Measurements from ENCODE around the gene MTURN.

MTURN gene

GRCh38 chr7:30199271-30199670 lies 64.5 kb downstream of the MTURN start:
- Histone ChIP-seq H3K27ac (ENCODE audit: low read depth, low read length) (no peak overlapping the region), H4K20me1 (ENCODE audit: low read depth, low read length) (no peaks in the 10 kb centered on the region), H3K9me3 (ENCODE audit: insufficient read depth, low read length) (peaks cover 44% of the 10 kb centered on the region; the same call in 1 of the 2 replicates), H3K27me3 (ENCODE audit: low read length) (no peaks in the 10 kb centered on the region), H3K9me2 (replicated peaks; ENCODE audit: insufficient read depth, low read length) (no peaks in the 10 kb centered on the region), H3K4me2 (ENCODE audit: low read depth, low read length, poor library complexity, severe bottlenecking) (no peak overlapping the region), H3K4me3 (ENCODE audit: insufficient read depth, low read length, poor library complexity, severe bottlenecking) (no peak overlapping the region), H3F3A (ENCODE audit: insufficient read depth) (peaks cover 4% of the 10 kb centered on the region; the same call in 1 of the 2 replicates), H3K36me3 (ENCODE audit: low read length) (peaks cover 9% of the 10 kb centered on the region; the same call in 1 of the 2 replicates), H2AFZ (ENCODE audit: low read depth, low read length, severe bottlenecking) (no peak overlapping the region), H3K79me2 (ENCODE audit: insufficient read depth, low read length) (no peaks in the 10 kb centered on the region), H3K9ac (ENCODE audit: low read length) (no peak overlapping the region)
- TF ChIP-seq, protein P1, sequence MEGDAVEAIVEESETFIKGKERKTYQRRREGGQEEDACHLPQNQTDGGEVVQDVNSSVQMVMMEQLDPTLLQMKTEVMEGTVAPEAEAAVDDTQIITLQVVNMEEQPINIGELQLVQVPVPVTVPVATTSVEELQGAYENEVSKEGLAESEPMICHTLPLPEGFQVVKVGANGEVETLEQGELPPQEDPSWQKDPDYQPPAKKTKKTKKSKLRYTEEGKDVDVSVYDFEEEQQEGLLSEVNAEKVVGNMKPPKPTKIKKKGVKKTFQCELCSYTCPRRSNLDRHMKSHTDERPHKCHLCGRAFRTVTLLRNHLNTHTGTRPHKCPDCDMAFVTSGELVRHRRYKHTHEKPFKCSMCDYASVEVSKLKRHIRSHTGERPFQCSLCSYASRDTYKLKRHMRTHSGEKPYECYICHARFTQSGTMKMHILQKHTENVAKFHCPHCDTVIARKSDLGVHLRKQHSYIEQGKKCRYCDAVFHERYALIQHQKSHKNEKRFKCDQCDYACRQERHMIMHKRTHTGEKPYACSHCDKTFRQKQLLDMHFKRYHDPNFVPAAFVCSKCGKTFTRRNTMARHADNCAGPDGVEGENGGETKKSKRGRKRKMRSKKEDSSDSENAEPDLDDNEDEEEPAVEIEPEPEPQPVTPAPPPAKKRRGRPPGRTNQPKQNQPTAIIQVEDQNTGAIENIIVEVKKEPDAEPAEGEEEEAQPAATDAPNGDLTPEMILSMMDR (IDR thresholded peaks at IDR 0.05; ENCODE audit: insufficient read depth, low read length, poor library complexity, severe bottlenecking), result no peak
- TF ChIP-seq EZH2phosphoT487 (conservative IDR thresholded peaks at IDR 0.05; ENCODE audit: low read length), result no peak

DNA sequence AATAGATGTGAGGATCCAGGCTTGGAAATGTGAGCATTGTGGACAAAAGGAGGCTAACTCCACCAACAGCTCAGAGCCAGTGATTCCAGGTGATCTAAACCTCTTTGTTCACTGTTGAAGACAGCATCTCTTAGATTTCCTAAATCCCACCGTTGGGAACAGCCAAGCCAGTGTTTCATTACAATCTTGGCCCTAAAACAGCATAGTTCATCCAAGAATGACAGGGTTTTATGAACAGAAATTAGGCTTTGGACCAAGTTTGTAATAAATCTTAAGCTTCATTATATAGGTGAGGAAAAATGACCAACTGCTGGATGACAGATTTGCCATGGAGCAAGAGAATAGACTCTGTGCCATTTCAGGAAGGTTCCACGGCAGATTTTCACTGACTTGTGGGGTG lies 65.8 kb downstream of the MTURN start:
- Histone ChIP-seq H3K4me3 (ENCODE audit: insufficient read depth, low read length, poor library complexity, severe bottlenecking) (peak overlapping the region; percentile 1), H3K79me2 (ENCODE audit: insufficient read depth, low read length) (no peaks in the 10 kb centered on the region), H3K27ac (ENCODE audit: low read depth, low read length) (peak overlapping the region; percentile 80), H3K9me2 (replicated peaks; ENCODE audit: insufficient read depth, low read length) (no peaks in the 10 kb centered on the region), H3K9me3 (ENCODE audit: insufficient read depth, low read length) (peaks cover 31% of the 10 kb centered on the region; the same call in 1 of the 2 replicates), H3K9ac (ENCODE audit: low read length) (peak overlapping the region; percentile 1; the same call in 1 of the 2 replicates), H2AFZ (ENCODE audit: low read depth, low read length, severe bottlenecking) (peak overlapping the region; percentile 60), H3K36me3 (ENCODE audit: low read length) (peaks cover 9% of the 10 kb centered on the region; the same call in 1 of the 2 replicates), H3K4me2 (ENCODE audit: low read depth, low read length, poor library complexity, severe bottlenecking) (peak overlapping the region; percentile 45), H3K27me3 (ENCODE audit: low read length) (no peaks in the 10 kb centered on the region), H3F3A (ENCODE audit: insufficient read depth) (peaks cover 4% of the 10 kb centered on the region; the same call in 1 of the 2 replicates), H4K20me1 (ENCODE audit: low read depth, low read length) (no peaks in the 10 kb centered on the region)
- TF ChIP-seq EZH2phosphoT487 (conservative IDR thresholded peaks at IDR 0.05; ENCODE audit: low read length), result no peak
- TF ChIP-seq, protein P1 (IDR thresholded peaks at IDR 0.05; ENCODE audit: insufficient read depth, low read length, poor library complexity, severe bottlenecking), result no peak

GRCh38 chr7:30201161-30201666 lies 66.4 kb downstream of the MTURN start:
- Histone ChIP-seq H3K9me3 (ENCODE audit: insufficient read depth, low read length) (peaks cover 25% of the 10 kb centered on the region; the same call in 1 of the 2 replicates), H3K9ac (ENCODE audit: low read length) (peak overlapping the region; percentile 31), H3K79me2 (ENCODE audit: insufficient read depth, low read length) (no peaks in the 10 kb centered on the region), H3K9me2 (replicated peaks; ENCODE audit: insufficient read depth, low read length) (no peaks in the 10 kb centered on the region), H3K27me3 (ENCODE audit: low read length) (no peaks in the 10 kb centered on the region), H3K4me2 (ENCODE audit: low read depth, low read length, poor library complexity, severe bottlenecking) (peak overlapping the region; percentile 45), H2AFZ (ENCODE audit: low read depth, low read length, severe bottlenecking) (peak overlapping the region; percentile 60), H3F3A (ENCODE audit: insufficient read depth) (peaks cover 4% of the 10 kb centered on the region; the same call in 1 of the 2 replicates), H3K4me3 (ENCODE audit: insufficient read depth, low read length, poor library complexity, severe bottlenecking) (peak overlapping the region; percentile 1), H3K27ac (ENCODE audit: low read depth, low read length) (peak overlapping the region; percentile 80), H3K36me3 (ENCODE audit: low read length) (peaks cover 8% of the 10 kb centered on the region; the same call in 1 of the 2 replicates), H4K20me1 (ENCODE audit: low read depth, low read length) (no peaks in the 10 kb centered on the region)
- no peak for TF ChIP-seq EZH2phosphoT487 (conservative IDR thresholded peaks at IDR 0.05; ENCODE audit: low read length)
- TF ChIP-seq, protein P1 (IDR thresholded peaks at IDR 0.05; ENCODE audit: insufficient read depth, low read length, poor library complexity, severe bottlenecking), result no peak
